Liver (tissue), 9 donors: ENCODE results near the gene SHB. TPM values are rescaled to one million over a fixed set of nuclear protein-coding genes. Genes with fewer than 3 reads are reported as not detected.

Experiments used
- DNase-seq: peaks from one replicate; pipeline ENCODE4 v3.0.0-alpha.2; 2017; ENCODE audit warnings: low spot score
- H3K27ac ChIP-seq, 2 donors: one replicate each; pipeline ENCODE4 v1.7.0; 2013; ENCODE audit warnings: inconsistent platforms in 2 of 2, low read length in 2 of 2, control low read depth in 1 of 2, low read depth in 1 of 2, mild to moderate bottlenecking in 1 of 2
- H3K27me3 ChIP-seq, 4 donors: one replicate each; pipeline versions ENCODE4 v1.6.1 to v1.7.0; 2013; ENCODE audit warnings: low read length in 3 of 4, inconsistent platforms in 1 of 4, mild to moderate bottlenecking in 1 of 4, moderate library complexity in 1 of 4; ENCODE audit not compliant: control insufficient read depth in 4 of 4, insufficient read depth in 4 of 4
- H3K36me3 ChIP-seq, 4 donors: one replicate each; pipeline versions ENCODE4 v1.6.1 to v1.7.0; 2013; ENCODE audit warnings: low read length in 3 of 4, mild to moderate bottlenecking in 3 of 4, low read depth in 1 of 4, moderate library complexity in 1 of 4; ENCODE audit not compliant: control insufficient read depth in 4 of 4, insufficient read depth in 3 of 4
- H3K4me1 ChIP-seq, 4 donors: one replicate each; pipeline versions ENCODE4 v1.6.1 to v1.7.0; 2013; ENCODE audit warnings: low read length in 3 of 4, mild to moderate bottlenecking in 3 of 4, moderate library complexity in 1 of 4; ENCODE audit not compliant: control insufficient read depth in 4 of 4, insufficient read depth in 4 of 4
- H3K4me3 ChIP-seq, 3 donors: one replicate each; pipeline versions ENCODE4 v1.6.1 to v1.7.0; 2013; ENCODE audit warnings: low read length in 3 of 3, control low read depth in 1 of 3, low read depth in 1 of 3, mild to moderate bottlenecking in 1 of 3
- H3K9ac ChIP-seq, 2 donors: one replicate each; pipeline ENCODE4 v1.7.0; 2013; ENCODE audit warnings: low read length in 2 of 2, mild to moderate bottlenecking in 2 of 2, moderate library complexity in 2 of 2, control low read depth in 1 of 2, low read depth in 1 of 2
- H3K9me3 ChIP-seq, 4 donors: one replicate each; pipeline versions ENCODE4 v1.6.1 to v1.7.0; 2013; ENCODE audit warnings: low read length in 3 of 4; ENCODE audit not compliant: control insufficient read depth in 4 of 4
- CTCF ChIP-seq: fragments of 150-350 bp; IDR thresholded peaks from 2 replicates; pipeline ENCODE4 v1.5.1; 2017; ENCODE audit warnings: improper control_type of control experiment, low read depth, low read length; ENCODE audit not compliant: missing input control
- EGR1 ChIP-seq, 2 donors: IDR thresholded peaks; 2 replicates each; pipeline ENCODE4 v1.6.1; 2016 to 2018; ENCODE audit warnings: antibody characterized with exemption in 2 of 2, low read depth in 2 of 2
- FOXA1 ChIP-seq: IDR thresholded peaks from 2 replicates; pipeline ENCODE4 v1.6.1; 2016; ENCODE audit warnings: antibody characterized with exemption
- FOXA2 ChIP-seq: IDR thresholded peaks from 2 replicates; pipeline ENCODE4 v1.6.1; 2016; ENCODE audit warnings: antibody characterized with exemption
- GABPA ChIP-seq, 2 donors: IDR thresholded peaks in 1 of 2; conservative IDR thresholded peaks in 1 of 2; 2 replicates each; pipeline ENCODE4 v1.6.1; 2016; ENCODE audit warnings: antibody characterized with exemption in 2 of 2, mild to moderate bottlenecking in 1 of 2, moderate library complexity in 1 of 2
- HNF4A ChIP-seq, 2 donors: conservative IDR thresholded peaks; 2 replicates each; pipeline ENCODE4 v1.6.1; 2016; ENCODE audit warnings: antibody characterized with exemption in 2 of 2, mild to moderate bottlenecking in 2 of 2
- HNF4G ChIP-seq: IDR thresholded peaks from 2 replicates; pipeline ENCODE4 v1.6.1; 2016; ENCODE audit warnings: antibody characterized with exemption
- JUND ChIP-seq, 2 donors: IDR thresholded peaks; 2 replicates each; pipeline ENCODE4 v1.6.1; 2016; ENCODE audit warnings: antibody characterized with exemption in 2 of 2
- MAX ChIP-seq: IDR thresholded peaks from 2 replicates; pipeline ENCODE4 v1.6.1; 2016; ENCODE audit warnings: antibody characterized with exemption
- NR2F2 ChIP-seq: IDR thresholded peaks from 2 replicates; pipeline ENCODE4 v1.6.1; 2016; ENCODE audit warnings: antibody characterized with exemption
- RAD21 ChIP-seq, 2 donors: IDR thresholded peaks; 2 replicates each; pipeline ENCODE4 v1.6.1; 2016; ENCODE audit warnings: antibody characterized with exemption in 2 of 2, mild to moderate bottlenecking in 2 of 2
- REST ChIP-seq: IDR thresholded peaks from 2 replicates; pipeline ENCODE4 v1.6.1; 2016; ENCODE audit warnings: antibody characterized with exemption, mild to moderate bottlenecking
- RXRA ChIP-seq, 2 donors: IDR thresholded peaks; 2 replicates each; pipeline ENCODE4 v1.6.1; 2017 to 2018; ENCODE audit warnings: antibody characterized with exemption in 2 of 2, mild to moderate bottlenecking in 1 of 2
- SP1 ChIP-seq: IDR thresholded peaks from 2 replicates; pipeline ENCODE4 v1.6.1; 2018; ENCODE audit warnings: antibody characterized with exemption, mild to moderate bottlenecking
- TAF1 ChIP-seq: conservative IDR thresholded peaks from 2 replicates; pipeline ENCODE4 v1.6.1; 2016; ENCODE audit warnings: antibody characterized with exemption, mild to moderate bottlenecking
- YY1 ChIP-seq: IDR thresholded peaks from 2 replicates; pipeline ENCODE4 v1.6.1; 2016; ENCODE audit warnings: antibody characterized with exemption, mild to moderate bottlenecking
- WGBS: extraction: QIAGEN DNeasy Blood & Tissue Kit; methylation state at CpG from one replicate; pipeline ENCODE4 v1.1.7; 2013; 5-methylcytosine and 5-hydroxymethylcytosine counted together
- polyA plus RNA-seq, 2 donors: library from polyadenylated mRNA; stranded (reverse) in 1 of 2; unstranded in 1 of 2; fragments of 200-250 nt in 1 of 2; fragments of >200 nt in 1 of 2; fragmentation: Nextera tagmentation in 1 of 2; extraction: Ambion mirVana in 1 of 2; gene quantifications; one replicate each; pipeline versions ENCODE4 v1.2.1 to v1.2.3, GENCODE V29; 2013 to 2015
- total RNA-seq, 2 donors: library from RNA; depleted of rRNA; stranded (reverse); fragments of >200 nt; gene quantifications; one replicate each; pipeline ENCODE4 v1.2.3, GENCODE V29; 2014
- TF ChIP-seq, protein P1 (sequence below): IDR thresholded peaks from 2 replicates; pipeline ENCODE4 v1.6.1; 2016; ENCODE audit warnings: antibody characterized with exemption
- TF ChIP-seq, protein P2 (sequence below): IDR thresholded peaks from 2 replicates; pipeline ENCODE4 v1.6.1; 2016; ENCODE audit warnings: antibody characterized with exemption
- donor health status: healthy.
- donor health status: healthy.
- donor health status: healthy.
- donor health status: healthy.
- donor health status: healthy.

The SHB gene
- total and polyA plus RNA-seq, 4 donors, result 3.4 to 17.3 (median 7.0) TPM

- Histone ChIP-seq H3K9me3 (no peaks in the 10 kb centered on the region), H3K9ac (no peak overlapping the region), H3K36me3 (peaks cover 0 to 2% (median 0%) of the 10 kb centered on the region in 4 donors), H3K4me1 (peaks cover 35 to 90% (median 83%) of the 10 kb centered on the region in 4 donors), H3K27ac (peak overlapping the region; percentile 81 to 88), H3K27me3 (no peaks in the 10 kb centered on the region), H3K4me3 (no peak overlapping the region)
- TF ChIP-seq CTCF, result no peak
- no peak for TF ChIP-seq EGR1 (IDR thresholded peaks at IDR 0.05; ENCODE audit: low read depth in 2 of 2)
- no peak for TF ChIP-seq RXRA (IDR thresholded peaks at IDR 0.05)
- no peak for DNase-seq
- 80% methylated on average over 6 of the region's 6 CpGs for WGBS
Observed at GRCh38 chr9:38061326-38061977, 7.6 kb downstream of the SHB start.

- TF ChIP-seq NR2F2 (no peak), JUND (IDR thresholded peaks at IDR 0.05) (no peak), HNF4A (conservative IDR thresholded peaks at IDR 0.05) (peak; percentile 26 to 53), GABPA (IDR thresholded peaks at IDR 0.05 in 1 of 2, conservative IDR thresholded peaks at IDR 0.05 in 1 of 2) (peak in 1 of 2 donors; percentile 20), EGR1 (IDR thresholded peaks at IDR 0.05; ENCODE audit: low read depth in 2 of 2) (no peak), SP1 (peak; percentile 36), CTCF (no peak), MAX (no peak), HNF4G (no peak), FOXA1 (no peak), RAD21 (IDR thresholded peaks at IDR 0.05) (peak; percentile 16 to 21), FOXA2 (peak; percentile 49), RXRA (IDR thresholded peaks at IDR 0.05) (peak; percentile 62 to 75), REST (no peak), TAF1 (no peak), YY1 (peak; percentile 25)
- TF ChIP-seq, protein P1, sequence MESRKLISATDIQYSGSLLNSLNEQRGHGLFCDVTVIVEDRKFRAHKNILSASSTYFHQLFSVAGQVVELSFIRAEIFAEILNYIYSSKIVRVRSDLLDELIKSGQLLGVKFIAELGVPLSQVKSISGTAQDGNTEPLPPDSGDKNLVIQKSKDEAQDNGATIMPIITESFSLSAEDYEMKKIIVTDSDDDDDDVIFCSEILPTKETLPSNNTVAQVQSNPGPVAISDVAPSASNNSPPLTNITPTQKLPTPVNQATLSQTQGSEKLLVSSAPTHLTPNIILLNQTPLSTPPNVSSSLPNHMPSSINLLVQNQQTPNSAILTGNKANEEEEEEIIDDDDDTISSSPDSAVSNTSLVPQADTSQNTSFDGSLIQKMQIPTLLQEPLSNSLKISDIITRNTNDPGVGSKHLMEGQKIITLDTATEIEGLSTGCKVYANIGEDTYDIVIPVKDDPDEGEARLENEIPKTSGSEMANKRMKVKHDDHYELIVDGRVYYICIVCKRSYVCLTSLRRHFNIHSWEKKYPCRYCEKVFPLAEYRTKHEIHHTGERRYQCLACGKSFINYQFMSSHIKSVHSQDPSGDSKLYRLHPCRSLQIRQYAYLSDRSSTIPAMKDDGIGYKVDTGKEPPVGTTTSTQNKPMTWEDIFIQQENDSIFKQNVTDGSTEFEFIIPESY, result no peak
- TF ChIP-seq, protein P2, sequence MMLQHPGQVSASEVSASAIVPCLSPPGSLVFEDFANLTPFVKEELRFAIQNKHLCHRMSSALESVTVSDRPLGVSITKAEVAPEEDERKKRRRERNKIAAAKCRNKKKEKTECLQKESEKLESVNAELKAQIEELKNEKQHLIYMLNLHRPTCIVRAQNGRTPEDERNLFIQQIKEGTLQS, result no peak
- Histone ChIP-seq H3K27ac (peak overlapping the region; percentile 81 to 88), H3K4me1 (peaks cover 31 to 84% (median 77%) of the 10 kb centered on the region in 4 donors), H3K27me3 (no peaks in the 10 kb centered on the region), H3K9ac (no peak overlapping the region), H3K4me3 (no peak overlapping the region), H3K9me3 (no peaks in the 10 kb centered on the region), H3K36me3 (peaks cover 0 to 2% (median 0%) of the 10 kb centered on the region in 4 donors)
- 51% methylated on average over 3 of the region's 3 CpGs for WGBS
- DNase-seq, result no peak
Observed at GRCh38 chr9:38060681-38061080, 8.3 kb downstream of the SHB start.
